HEK293 (cell line): Measurements from ENCODE around the gene HOGA1.

Experiments
- ATF2 ChIP-seq: fragments of 450-650 bp; formaldehyde crosslinking; IDR thresholded peaks from 2 replicates; pipeline ENCODE4 v1.5.1; 2016; ENCODE audit warnings: missing biosample characterization, missing genetic modification characterization, low read depth
- ELK4 ChIP-seq: IDR thresholded peaks from 2 replicates; pipeline ENCODE4 v1.6.1; 2011; ENCODE audit warnings: mild to moderate bottlenecking, low read depth, low read length, borderline replicate concordance
- GLIS2 ChIP-seq: fragments of 450-650 bp; formaldehyde crosslinking; IDR thresholded peaks from 2 replicates; pipeline ENCODE4 v1.5.1; 2016; ENCODE audit warnings: missing biosample characterization, missing genetic modification characterization
- HOXA7 ChIP-seq: sonication (generic); formaldehyde crosslinking; IDR thresholded peaks from 2 replicates; pipeline ENCODE4 v1.8.1; 2022; ENCODE audit warnings: missing genetic modification reagents, borderline replicate concordance
- INSM2 ChIP-seq: fragments of 450-650 bp; formaldehyde crosslinking; IDR thresholded peaks from 2 replicates; pipeline ENCODE4 v1.5.1; 2016; ENCODE audit warnings: missing biosample characterization, missing genetic modification characterization
- KLF16 ChIP-seq: fragments of 450-650 bp; formaldehyde crosslinking; IDR thresholded peaks from 2 replicates; pipeline ENCODE4 v1.5.1; 2017; ENCODE audit warnings: missing biosample characterization, missing genetic modification characterization
- KLF9 ChIP-seq: fragments of 450-650 bp; formaldehyde crosslinking; IDR thresholded peaks from 2 replicates; pipeline ENCODE4 v1.5.1; 2016; ENCODE audit warnings: missing biosample characterization, missing genetic modification characterization, low read depth
- MEIS1 ChIP-seq: sonication (generic); formaldehyde crosslinking; IDR thresholded peaks from 2 replicates; pipeline ENCODE4 v1.8.1; 2022; ENCODE audit warnings: missing genetic modification reagents, mild to moderate bottlenecking, borderline replicate concordance
- OVOL3 ChIP-seq: fragments of 450-650 bp; formaldehyde crosslinking; IDR thresholded peaks from 2 replicates; pipeline ENCODE4 v1.5.1; 2016; ENCODE audit warnings: missing biosample characterization, missing genetic modification characterization
- SP7 ChIP-seq: fragments of 450-650 bp; formaldehyde crosslinking; IDR thresholded peaks from 2 replicates; pipeline ENCODE4 v1.5.1; 2016; ENCODE audit warnings: missing biosample characterization, missing genetic modification characterization
- WT1 ChIP-seq: fragments of 450-650 bp; formaldehyde crosslinking; IDR thresholded peaks from 2 replicates; pipeline ENCODE4 v1.5.1; 2016; ENCODE audit warnings: missing biosample characterization, missing genetic modification characterization
- ZBTB8A ChIP-seq: fragments of 450-650 bp; formaldehyde crosslinking; IDR thresholded peaks from 2 replicates; pipeline ENCODE4 v1.5.1; 2016; ENCODE audit warnings: missing biosample characterization, missing genetic modification characterization
- ZFP3 ChIP-seq: fragments of 450-650 bp; formaldehyde crosslinking; IDR thresholded peaks from 2 replicates; pipeline ENCODE4 v1.5.1; 2016; ENCODE audit warnings: low read depth, missing biosample characterization, missing genetic modification characterization
- ZNF121 ChIP-seq: fragments of 450-650 bp; formaldehyde crosslinking; IDR thresholded peaks from 2 replicates; pipeline ENCODE4 v1.5.1; 2016; ENCODE audit warnings: missing biosample characterization, missing genetic modification characterization
- ZNF132 ChIP-seq: fragments of 450-650 bp; formaldehyde crosslinking; IDR thresholded peaks from 2 replicates; pipeline ENCODE4 v1.5.1; 2017; ENCODE audit warnings: missing biosample characterization, missing genetic modification characterization, borderline replicate concordance
- ZNF140 ChIP-seq: fragments of 450-650 bp; formaldehyde crosslinking; IDR thresholded peaks from 2 replicates; pipeline ENCODE4 v1.5.1; 2016; ENCODE audit warnings: missing biosample characterization, missing genetic modification characterization
- ZNF146 ChIP-seq: fragments of 450-650 bp; formaldehyde crosslinking; IDR thresholded peaks from 2 replicates; pipeline ENCODE4 v1.5.1; 2016; ENCODE audit warnings: missing biosample characterization, missing genetic modification characterization
- ZNF157 ChIP-seq: fragments of 450-650 bp; formaldehyde crosslinking; IDR thresholded peaks from 2 replicates; pipeline ENCODE4 v1.5.1; 2016; ENCODE audit warnings: missing biosample characterization, missing genetic modification characterization
- ZNF169 ChIP-seq: fragments of 450-650 bp; formaldehyde crosslinking; IDR thresholded peaks from 2 replicates; pipeline ENCODE4 v1.5.1; 2016; ENCODE audit warnings: missing biosample characterization, missing genetic modification characterization
- ZNF2 ChIP-seq: fragments of 450-650 bp; formaldehyde crosslinking; IDR thresholded peaks from 2 replicates; pipeline ENCODE4 v1.5.1; 2016; ENCODE audit warnings: missing biosample characterization, missing genetic modification characterization
- ZNF211 ChIP-seq: fragments of 450-650 bp; formaldehyde crosslinking; IDR thresholded peaks from 2 replicates; pipeline ENCODE4 v1.5.1; 2016; ENCODE audit warnings: low read depth, missing biosample characterization, missing genetic modification characterization
- ZNF311 ChIP-seq: fragments of 450-650 bp; formaldehyde crosslinking; IDR thresholded peaks from 2 replicates; pipeline ENCODE4 v1.5.1; 2017; ENCODE audit warnings: missing biosample characterization, missing genetic modification characterization, borderline replicate concordance
- ZNF350 ChIP-seq: fragments of 450-650 bp; formaldehyde crosslinking; IDR thresholded peaks from 2 replicates; pipeline ENCODE4 v1.5.0; 2017; ENCODE audit warnings: missing biosample characterization, mild to moderate bottlenecking, missing genetic modification characterization
- ZNF362 ChIP-seq: fragments of 450-650 bp; formaldehyde crosslinking; IDR thresholded peaks from 2 replicates; pipeline ENCODE4 v1.5.1; 2016; ENCODE audit warnings: missing biosample characterization, missing genetic modification characterization
- ZNF37A ChIP-seq: fragments of 450-650 bp; IDR thresholded peaks from 2 replicates; pipeline ENCODE4 v1.5.1; 2018; ENCODE audit warnings: missing biosample characterization, missing genetic modification characterization
- ZNF391 ChIP-seq: fragments of 450-650 bp; formaldehyde crosslinking; IDR thresholded peaks from 2 replicates; pipeline ENCODE4 v1.5.1; 2016; ENCODE audit warnings: low read depth, missing biosample characterization, missing genetic modification characterization, borderline replicate concordance
- ZNF416 ChIP-seq: fragments of 450-650 bp; formaldehyde crosslinking; IDR thresholded peaks from 2 replicates; pipeline ENCODE4 v1.5.1; 2016; ENCODE audit warnings: missing biosample characterization, missing genetic modification characterization
- ZNF433 ChIP-seq: fragments of 450-650 bp; formaldehyde crosslinking; IDR thresholded peaks from 2 replicates; pipeline ENCODE4 v1.5.1; 2016; ENCODE audit warnings: missing biosample characterization, missing genetic modification characterization, low read depth
- ZNF501 ChIP-seq: fragments of 450-650 bp; formaldehyde crosslinking; IDR thresholded peaks from 2 replicates; pipeline ENCODE4 v1.5.1; 2016; ENCODE audit warnings: missing biosample characterization, missing genetic modification characterization
- ZNF510 ChIP-seq: fragments of 450-650 bp; formaldehyde crosslinking; IDR thresholded peaks from 2 replicates; pipeline ENCODE4 v1.5.1; 2018; ENCODE audit warnings: mild to moderate bottlenecking, missing genetic modification characterization, missing biosample characterization; ENCODE audit not compliant: insufficient replicate concordance
- ZNF529 ChIP-seq: fragments of 450-650 bp; formaldehyde crosslinking; IDR thresholded peaks from 2 replicates; pipeline ENCODE4 v1.5.1; 2017; ENCODE audit warnings: missing genetic modification characterization, missing biosample characterization; ENCODE audit not compliant: insufficient replicate concordance
- ZNF530 ChIP-seq: fragments of 450-650 bp; formaldehyde crosslinking; IDR thresholded peaks from 2 replicates; pipeline ENCODE4 v1.5.1; 2016; ENCODE audit warnings: low read depth, missing biosample characterization, missing genetic modification characterization
- ZNF580 ChIP-seq: fragments of 450-650 bp; formaldehyde crosslinking; IDR thresholded peaks from 2 replicates; pipeline ENCODE4 v1.5.1; 2016; ENCODE audit warnings: missing biosample characterization, missing genetic modification characterization
- ZNF701 ChIP-seq: fragments of 450-650 bp; formaldehyde crosslinking; IDR thresholded peaks from 2 replicates; pipeline ENCODE4 v1.5.1; 2016; ENCODE audit warnings: missing biosample characterization, missing genetic modification characterization
- ZNF768 ChIP-seq: fragments of 450-650 bp; formaldehyde crosslinking; IDR thresholded peaks from 2 replicates; pipeline ENCODE4 v1.5.1; 2018; ENCODE audit warnings: missing biosample characterization, mild to moderate bottlenecking, missing genetic modification characterization
- ZNF777 ChIP-seq: fragments of 450-650 bp; formaldehyde crosslinking; IDR thresholded peaks from 2 replicates; pipeline ENCODE4 v1.5.1; 2017; ENCODE audit warnings: missing biosample characterization, missing genetic modification characterization, borderline replicate concordance

The HOGA1 gene

GRCh38 chr10:97632949-97633884, 49.0 kb downstream of the HOGA1 start, which contains the start of gene MORN4 (continued):
- TF ChIP-seq INSM2 (tag by site-specific recombination) (peak; percentile 22; the same call in 1 of the 2 replicates), ZNF146 (no peak), ZNF768 (tag by site-specific recombination) (no peak), ZNF169 (no peak), ZNF132 (tag by site-specific recombination) (no peak), ZNF391 (peak; percentile 54; the same call in 1 of the 2 replicates), ZNF140 (tag by site-specific recombination) (no peak), ZNF211 (tag by site-specific recombination) (no peak), ZNF121 (tag by site-specific recombination) (no peak), WT1 (tag by site-specific recombination) (no peak), ZNF433 (tag by site-specific recombination) (no peak), ZNF701 (tag by site-specific recombination) (no peak), KLF16 (tag by site-specific recombination) (peak; percentile 89), HOXA7 (CRISPR knock-in tag) (no peak), ZNF530 (tag by site-specific recombination) (no peak), KLF9 (tag by site-specific recombination) (peak; percentile 66), OVOL3 (tag by site-specific recombination) (no peak), ZNF311 (tag by site-specific recombination) (no peak), ZNF580 (tag by site-specific recombination) (peak; percentile 95), ZNF37A (no peak), ZBTB8A (peak; percentile 56), ZNF2 (tag by site-specific recombination) (peak; percentile 68), MEIS1 (CRISPR knock-in tag) (no peak), ZNF362 (no peak), GLIS2 (peak; percentile 96), ZNF510 (tag by site-specific recombination) (no peak), ZNF529 (tag by site-specific recombination) (no peak), ZNF350 (no peak), ZFP3 (tag by site-specific recombination) (no peak), SP7 (peak; percentile 64; the same call in 1 of the 2 replicates), ZNF157 (tag by site-specific recombination) (no peak), ZNF777 (tag by site-specific recombination) (no peak), ELK4 (no peak), ATF2 (tag by site-specific recombination) (no peak), ZNF416 (no peak), ZNF501 (tag by site-specific recombination) (peak; percentile 82)
